Hepatocyte (in vitro differentiated cells): Measurements from ENCODE around the gene RAP1GAP2.

Source experiments
- EZH2 ChIP-seq: fragments of 200-600 bp; sonication (generic); IDR thresholded peaks from 2 replicates; pipeline ENCODE4 v1.6.1; 2016; ENCODE audit warnings: antibody characterized with exemption, mild to moderate bottlenecking, borderline replicate concordance
- EZH2phosphoT487 ChIP-seq: fragments of 200-600 bp; sonication (generic); IDR thresholded peaks from one replicate; pipeline ENCODE4 v1.6.1; 2018; ENCODE audit warnings: antibody characterized with exemption, mild to moderate bottlenecking, low read depth, moderate library complexity; ENCODE audit not compliant: unreplicated experiment, severe bottlenecking
- TF ChIP-seq, protein P1 (sequence below): fragments of 200-600 bp; sonication (generic); IDR thresholded peaks from 2 replicates; pipeline ENCODE4 v1.5.1; 2016; ENCODE audit warnings: antibody characterized with exemption, mild to moderate bottlenecking; ENCODE audit not compliant: poor library complexity

GRCh38 chr17:2961446-2961845, 165.2 kb downstream of the RAP1GAP2 start:
- TF ChIP-seq EZH2 = no peak
- TF ChIP-seq, protein P1, sequence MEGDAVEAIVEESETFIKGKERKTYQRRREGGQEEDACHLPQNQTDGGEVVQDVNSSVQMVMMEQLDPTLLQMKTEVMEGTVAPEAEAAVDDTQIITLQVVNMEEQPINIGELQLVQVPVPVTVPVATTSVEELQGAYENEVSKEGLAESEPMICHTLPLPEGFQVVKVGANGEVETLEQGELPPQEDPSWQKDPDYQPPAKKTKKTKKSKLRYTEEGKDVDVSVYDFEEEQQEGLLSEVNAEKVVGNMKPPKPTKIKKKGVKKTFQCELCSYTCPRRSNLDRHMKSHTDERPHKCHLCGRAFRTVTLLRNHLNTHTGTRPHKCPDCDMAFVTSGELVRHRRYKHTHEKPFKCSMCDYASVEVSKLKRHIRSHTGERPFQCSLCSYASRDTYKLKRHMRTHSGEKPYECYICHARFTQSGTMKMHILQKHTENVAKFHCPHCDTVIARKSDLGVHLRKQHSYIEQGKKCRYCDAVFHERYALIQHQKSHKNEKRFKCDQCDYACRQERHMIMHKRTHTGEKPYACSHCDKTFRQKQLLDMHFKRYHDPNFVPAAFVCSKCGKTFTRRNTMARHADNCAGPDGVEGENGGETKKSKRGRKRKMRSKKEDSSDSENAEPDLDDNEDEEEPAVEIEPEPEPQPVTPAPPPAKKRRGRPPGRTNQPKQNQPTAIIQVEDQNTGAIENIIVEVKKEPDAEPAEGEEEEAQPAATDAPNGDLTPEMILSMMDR = no peak
- no peak for TF ChIP-seq EZH2phosphoT487
